Stimulated activated CD4-positive, alpha-beta T cell treated with anti-CD3 and anti-CD28 coated beads, Interleukin-4, amount 100 ng/mL, for 48 hours (primary cell): ENCODE measurements around the gene ALAS1.
"Not testable (repeated sequence)": the region's sequence is repeated elsewhere in the genome, so short reads cannot be mapped to it uniquely, and the experiment has no call there.

Experiments used
- DNase-seq, 2 donors: peaks; one replicate each; pipeline ENCODE4 v3.0.0-alpha.2; 2020; ENCODE audit warnings: low read depth in 2 of 2

ALAS1 gene

GRCh38 chr3:52176951-52177700 is 20.8 kb upstream of the ALAS1 start:
- DNase-seq: no peak

GRCh38 chr3:52177701-52178042 is 20.3 kb upstream of the ALAS1 start:
- DNase-seq: no peak

- not testable (repeated sequence) for DNase-seq
Observed at GRCh38 chr3:52178126-52178525, 19.8 kb upstream of the ALAS1 start.

GRCh38 chr3:52178537-52178936 is 19.4 kb upstream of the ALAS1 start:
- DNase-seq: no peak

- no peak for DNase-seq
Observed at GRCh38 chr3:52181543-52181942, 16.4 kb upstream of the ALAS1 start.

GRCh38 chr3:52182196-52182595 is 15.8 kb upstream of the ALAS1 start:
- DNase-seq: no peak

GRCh38 chr3:52182691-52183090 is 15.3 kb upstream of the ALAS1 start:
- DNase-seq: no peak

- no peak for DNase-seq
Observed at GRCh38 chr3:52183786-52184445, 14.0 kb upstream of the ALAS1 start.

- DNase-seq: no peak
Observed at GRCh38 chr3:52184690-52185089, 13.3 kb upstream of the ALAS1 start.

GRCh38 chr3:52185311-52185710 is 12.6 kb upstream of the ALAS1 start:
- no peak for DNase-seq

GRCh38 chr3:52185837-52186236 is 12.1 kb upstream of the ALAS1 start:
- no peak for DNase-seq

- DNase-seq: no peak
Observed at GRCh38 chr3:52186729-52187128, 11.2 kb upstream of the ALAS1 start.

- no peak for DNase-seq
Observed at GRCh38 chr3:52188556-52188955, 9.4 kb upstream of the ALAS1 start.

GRCh38 chr3:52190294-52191074 is 7.5 kb upstream of the ALAS1 start:
- no peak for DNase-seq

- no peak for DNase-seq
Observed at GRCh38 chr3:52191663-52192062, 6.3 kb upstream of the ALAS1 start.

GRCh38 chr3:52193065-52193464 is 4.9 kb upstream of the ALAS1 start:
- no peak for DNase-seq

GRCh38 chr3:52194485-52195290 is 3.3 kb upstream of the ALAS1 start:
- DNase-seq: no peak

- no peak for DNase-seq
Observed at GRCh38 chr3:52195291-52195597, 2.7 kb upstream of the ALAS1 start.

- no peak for DNase-seq
Observed at GRCh38 chr3:52195823-52196331, 2.1 kb upstream of the ALAS1 start.

GRCh38 chr3:52196977-52197376 is 983 bp upstream of the ALAS1 start:
- no peak for DNase-seq

- DNase-seq: no peak
Observed at GRCh38 chr3:52197499-52197841, 490 bp upstream of the ALAS1 start.
